ENCODE results near the gene OR5M8.

OR5M8 gene

DNA sequence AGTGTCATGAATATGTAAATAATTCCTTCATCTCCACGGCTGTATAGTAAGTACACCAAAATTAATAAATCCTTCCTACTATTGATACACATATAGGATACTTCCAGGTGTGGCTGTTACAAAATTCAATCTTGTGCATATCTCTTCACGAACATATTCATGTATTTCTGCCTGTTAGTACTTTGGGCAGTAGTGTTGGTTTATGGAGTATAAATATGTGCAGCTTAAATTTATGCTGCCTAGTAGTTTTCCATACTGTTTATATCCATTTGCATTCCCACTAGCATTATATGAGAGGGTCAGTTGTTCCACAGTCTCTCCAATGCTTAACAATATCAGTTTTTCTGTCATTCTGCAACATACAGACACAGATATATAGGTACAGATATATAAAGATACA, 3.9 kb upstream of the OR5M8 start:
- no peak overlapping the region for H3K27ac ChIP-seq
- TF ChIP-seq CTCF (conservative IDR thresholded peaks at IDR 0.05) = no peak

- TF ChIP-seq CTCF (conservative IDR thresholded peaks at IDR 0.05) = no peak
- H3K27ac ChIP-seq = no peak overlapping the region
Measured at GRCh38 chr11:56486801-56487200, 4.4 kb downstream of the OR5M8 start.

GRCh38 chr11:56474729-56475235, 16.4 kb downstream of the OR5M8 start:
- H3K27ac ChIP-seq = no peak overlapping the region
- TF ChIP-seq CTCF (conservative IDR thresholded peaks at IDR 0.05) = no peak

GRCh38 chr11:56473252-56473651, 17.9 kb downstream of the OR5M8 start, which contains the start of gene OR5M3:
TSS of gene OR5M3 (minus strand) at chr11:56473352. CDS start at chr11:56470497, 2,855 bp downstream.
- no peak within 1 kb of the TSS for H3K27ac ChIP-seq
- no peak for TF ChIP-seq CTCF (conservative IDR thresholded peaks at IDR 0.05)

GRCh38 chr11:56457076-56457475, 34.1 kb downstream of the OR5M8 start:
- no peak for TF ChIP-seq CTCF (conservative IDR thresholded peaks at IDR 0.05)
- H3K27ac ChIP-seq = no peak overlapping the region

DNA sequence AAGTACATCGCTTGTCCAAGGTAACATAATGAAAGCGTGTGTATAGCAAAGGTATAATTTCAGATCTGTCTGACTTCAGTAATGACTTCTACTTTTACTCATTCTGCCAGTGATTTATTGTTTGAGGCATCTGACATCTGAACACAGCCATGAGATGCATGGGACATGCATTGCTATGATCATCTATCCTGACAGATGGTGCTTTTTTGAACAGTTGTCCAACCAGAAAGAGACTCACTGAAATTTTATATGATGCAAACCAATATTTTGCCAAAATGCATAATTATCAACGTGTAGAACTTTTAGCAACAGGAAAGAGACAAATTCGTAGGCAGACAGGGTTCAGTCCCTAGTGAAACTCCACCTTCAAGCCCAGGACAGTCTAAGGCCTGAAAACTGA, 37.6 kb downstream of the OR5M8 start:
- no peak for TF ChIP-seq CTCF (conservative IDR thresholded peaks at IDR 0.05)
- H3K27ac ChIP-seq = no peak overlapping the region
